Body of pancreas (tissue), 4 donors: ENCODE measurements around the gene CCDC150.

Experiments
- POLR2A ChIP-seq, 3 donors: fragments of 450-650 bp; IDR thresholded peaks; one replicate each; pipeline ENCODE4 v1.6.1; 2016; ENCODE audit warnings: antibody characterized with exemption in 3 of 3, mild to moderate bottlenecking in 2 of 3
- TF ChIP-seq, protein P1 (sequence below), 7 experiments: fragments of 450-650 bp in 4 of 7; fragments of 200-600 bp in 3 of 7; sonication (generic) in 3 of 7; IDR thresholded peaks; one replicate each; pipeline ENCODE4 v1.5.1; 2016 to 2019; ENCODE audit warnings: antibody characterized with exemption in 7 of 7

DNA sequence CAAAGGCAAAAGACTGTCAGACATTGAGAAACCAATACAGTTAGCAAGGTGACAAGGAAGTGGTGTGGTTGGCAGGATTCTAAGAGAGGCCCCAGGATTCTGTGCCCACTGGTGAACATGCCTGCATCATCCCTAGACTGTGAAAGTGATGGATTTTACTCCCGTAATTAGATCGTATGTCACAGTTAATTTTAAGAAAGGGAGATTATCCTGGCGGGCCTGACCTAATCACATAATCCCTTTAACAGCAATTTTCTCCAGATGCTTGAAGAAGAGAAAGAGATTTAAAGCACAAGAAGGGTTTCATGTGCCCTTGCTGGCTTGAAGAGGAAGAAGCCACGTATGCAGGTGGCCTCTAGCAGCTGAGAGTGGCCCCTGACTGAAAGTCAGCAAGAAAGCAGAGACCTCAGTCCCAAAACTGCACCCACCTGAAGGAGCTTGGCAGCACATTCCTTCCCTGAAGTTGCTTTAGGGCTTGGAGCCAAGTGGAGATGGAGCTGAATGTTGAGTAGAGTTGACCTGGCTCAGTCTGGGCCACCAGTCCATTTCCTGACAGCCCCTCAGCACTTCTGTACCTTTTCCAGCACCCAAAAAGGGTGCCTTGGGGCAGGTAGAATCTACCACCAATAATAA lies 110.9 kb downstream of the CCDC150 start:
- TF ChIP-seq, protein P1, sequence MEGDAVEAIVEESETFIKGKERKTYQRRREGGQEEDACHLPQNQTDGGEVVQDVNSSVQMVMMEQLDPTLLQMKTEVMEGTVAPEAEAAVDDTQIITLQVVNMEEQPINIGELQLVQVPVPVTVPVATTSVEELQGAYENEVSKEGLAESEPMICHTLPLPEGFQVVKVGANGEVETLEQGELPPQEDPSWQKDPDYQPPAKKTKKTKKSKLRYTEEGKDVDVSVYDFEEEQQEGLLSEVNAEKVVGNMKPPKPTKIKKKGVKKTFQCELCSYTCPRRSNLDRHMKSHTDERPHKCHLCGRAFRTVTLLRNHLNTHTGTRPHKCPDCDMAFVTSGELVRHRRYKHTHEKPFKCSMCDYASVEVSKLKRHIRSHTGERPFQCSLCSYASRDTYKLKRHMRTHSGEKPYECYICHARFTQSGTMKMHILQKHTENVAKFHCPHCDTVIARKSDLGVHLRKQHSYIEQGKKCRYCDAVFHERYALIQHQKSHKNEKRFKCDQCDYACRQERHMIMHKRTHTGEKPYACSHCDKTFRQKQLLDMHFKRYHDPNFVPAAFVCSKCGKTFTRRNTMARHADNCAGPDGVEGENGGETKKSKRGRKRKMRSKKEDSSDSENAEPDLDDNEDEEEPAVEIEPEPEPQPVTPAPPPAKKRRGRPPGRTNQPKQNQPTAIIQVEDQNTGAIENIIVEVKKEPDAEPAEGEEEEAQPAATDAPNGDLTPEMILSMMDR (IDR thresholded peaks at IDR 0.05) = no peak
- TF ChIP-seq POLR2A (IDR thresholded peaks at IDR 0.05) = no peak
